Fibroblast of villous mesenchyme (primary cell): Measurements from ENCODE around the gene NAPB. TPM values are rescaled to one million over a fixed set of nuclear protein-coding genes. Genes with fewer than 3 reads are reported as not detected.
A peak's percentile ranks its signal among the peaks of the same experiment; 100 is the strongest.

Experiments
- DNase-seq: peaks from one replicate; pipeline ENCODE4 v3.0.0-alpha.2; 2010; ENCODE audit warnings: low read depth
- H3K4me3 ChIP-seq: 2 replicates; pipeline ENCODE4 v1.5.1; 2011; ENCODE audit warnings: low read depth, mild to moderate bottlenecking, low read length
- CTCF ChIP-seq: IDR thresholded peaks from 2 replicates; pipeline ENCODE4 v1.5.1; 2012; ENCODE audit warnings: low read depth, mild to moderate bottlenecking, low read length; ENCODE audit not compliant: insufficient read depth
- total RNA-seq: library from RNA; depleted of rRNA; stranded (reverse); fragments of >200 nt; gene quantifications from 2 replicates; pipeline ENCODE4 v1.2.3, GENCODE V29; 2012

NAPB gene
- total RNA-seq, 1 donor: 9.5 TPM

GRCh38 chr20:23358563-23358906 is 62.8 kb downstream of the NAPB start:
- no peak for TF ChIP-seq CTCF
- H3K4me3 ChIP-seq: peak overlapping the region; percentile 48
- no peak for DNase-seq

- TF ChIP-seq CTCF: peak; percentile 2
- peak; percentile 100 for DNase-seq
- peak overlapping the region; percentile 82 for H3K4me3 ChIP-seq
Observed at GRCh38 chr20:23357767-23358562, 63.3 kb downstream of the NAPB start.

- H3K4me3 ChIP-seq: no peak overlapping the region
- DNase-seq: no peak
- TF ChIP-seq CTCF: no peak
Observed at GRCh38 chr20:23356203-23356602, 65.1 kb downstream of the NAPB start.

GRCh38 chr20:23350904-23351838 is 70.1 kb downstream of the NAPB start:
- TF ChIP-seq CTCF: no peak
- peak overlapping the region; percentile 71 for H3K4me3 ChIP-seq
- peak; percentile 60 for DNase-seq

- no peak for TF ChIP-seq CTCF
- DNase-seq: peak; percentile 99
- H3K4me3 ChIP-seq: peak within 1 kb of the TSS; percentile 71
Observed at GRCh38 chr20:23350196-23350903, 70.9 kb downstream of the NAPB start, which contains the start of gene NXT1. Gene NXT1, plus strand, starts transcription at chr20:23350791. Its CDS starts 3,251 bp downstream, at chr20:23354042.
